Measurements from ENCODE around the gene NDUFAF2. TPM values are rescaled to one million over a fixed set of nuclear protein-coding genes. Genes with fewer than 3 reads are reported as not detected.

Gene NDUFAF2
- total RNA-seq, 1 donor from 2014 or later: 33.8 TPM

DNA sequence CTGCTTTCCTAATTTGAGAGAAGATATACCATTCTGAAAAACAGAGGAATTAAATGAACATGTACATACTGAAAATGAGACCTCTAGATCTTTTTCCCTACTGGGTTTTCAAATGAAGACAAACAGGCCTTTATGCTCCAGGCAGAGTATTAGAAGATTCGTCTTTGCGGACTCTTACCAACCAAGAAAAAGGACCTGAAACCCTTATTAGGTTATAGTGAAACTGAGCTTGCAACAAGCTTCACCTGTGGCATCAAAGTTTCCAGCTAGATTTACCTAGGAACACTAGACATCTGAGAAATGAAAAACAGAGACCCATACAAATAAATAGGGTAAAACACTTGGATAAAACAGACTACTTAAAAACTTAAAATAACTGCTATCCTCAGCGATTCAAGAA lies 171.0 kb downstream of the NDUFAF2 start:
- Mint-ChIP-seq H3K36me3 (ENCODE audit: low read depth) (peaks cover 4% of the 10 kb centered on the region), H3K4me3 (no peak overlapping the region), H3K27me3 (ENCODE audit: insufficient read depth) (no peaks in the 10 kb centered on the region), H3K9me3 (peaks cover 23% of the 10 kb centered on the region), H3K27ac (no peak overlapping the region), H3K4me1 (ENCODE audit: low read depth) (peaks cover 6% of the 10 kb centered on the region)
- no peak for DNase-seq (ENCODE audit: low spot score)
- intact Hi-C loops (cut with micrococcal nuclease): no loop called here

DNA sequence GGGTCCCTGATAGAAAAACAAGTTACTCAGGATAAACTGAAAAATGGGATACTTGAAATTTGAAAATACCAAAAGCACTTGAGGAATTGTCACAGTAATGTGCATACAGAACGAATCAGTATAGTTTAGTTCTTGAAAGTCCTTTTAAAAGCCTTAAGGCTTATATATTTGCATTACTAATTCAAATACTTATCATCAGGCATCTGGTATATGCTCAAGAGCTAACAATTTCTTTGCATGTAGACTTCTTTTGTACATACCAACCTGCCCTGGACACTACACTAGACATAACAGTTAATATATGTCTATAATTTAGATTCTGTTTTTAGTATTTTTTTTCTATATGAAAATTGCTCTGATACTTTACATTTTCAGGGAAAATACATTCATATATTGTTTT lies 174.1 kb downstream of the NDUFAF2 start:
- Mint-ChIP-seq H3K9me3 (peaks cover 5% of the 10 kb centered on the region), H3K4me3 (no peak overlapping the region), H3K27ac (no peak overlapping the region), H3K27me3 (ENCODE audit: insufficient read depth) (no peaks in the 10 kb centered on the region), H3K36me3 (ENCODE audit: low read depth) (no peaks in the 10 kb centered on the region), H3K4me1 (ENCODE audit: low read depth) (no peaks in the 10 kb centered on the region)
- DNase-seq (ENCODE audit: low spot score): no peak
- intact Hi-C loops (cut with micrococcal nuclease): no loop called here

- DNase-seq (ENCODE audit: low spot score): no peak
- H3K27me3 Mint-ChIP-seq (ENCODE audit: insufficient read depth): no peaks in the 10 kb centered on the region
- H3K36me3 Mint-ChIP-seq (ENCODE audit: low read depth): no peaks in the 10 kb centered on the region
- no peak overlapping the region for H3K27ac Mint-ChIP-seq
- no peak overlapping the region for H3K4me3 Mint-ChIP-seq
- H3K9me3 Mint-ChIP-seq: no peaks in the 10 kb centered on the region
- no peaks in the 10 kb centered on the region for H3K4me1 Mint-ChIP-seq (ENCODE audit: low read depth)
- intact Hi-C loops (cut with micrococcal nuclease): no loop called here
Observed at GRCh38 chr5:61120534-61120933, 175.5 kb downstream of the NDUFAF2 start.

- Mint-ChIP-seq H3K36me3 (ENCODE audit: low read depth) (no peaks in the 10 kb centered on the region), H3K4me1 (ENCODE audit: low read depth) (no peaks in the 10 kb centered on the region), H3K9me3 (no peaks in the 10 kb centered on the region), H3K27ac (no peak overlapping the region), H3K4me3 (no peak overlapping the region), H3K27me3 (ENCODE audit: insufficient read depth) (no peaks in the 10 kb centered on the region)
- no peak for DNase-seq (ENCODE audit: low spot score)
- intact Hi-C loops (cut with micrococcal nuclease): no loop called here
Observed at GRCh38 chr5:61123145-61123544, 178.1 kb downstream of the NDUFAF2 start.

DNA sequence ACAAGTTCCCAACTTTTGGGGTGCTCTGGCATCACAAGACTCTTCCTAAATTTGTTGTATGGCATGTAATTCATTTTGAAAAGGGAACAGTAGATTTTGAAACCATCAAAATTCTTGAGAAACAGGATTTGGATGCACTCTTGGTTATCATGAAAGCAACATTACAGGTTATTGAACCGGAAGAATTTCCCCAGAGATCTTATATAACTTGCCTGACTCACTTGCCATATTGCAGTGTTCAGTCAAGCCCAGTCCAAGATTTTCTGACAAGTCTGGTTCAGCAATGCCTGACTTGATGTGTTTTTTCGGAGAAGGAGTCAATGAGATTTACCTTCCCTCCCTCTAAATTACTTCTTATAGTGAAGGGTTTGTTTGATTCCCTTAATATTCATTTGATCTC lies 185.3 kb downstream of the NDUFAF2 start:
- no peak for DNase-seq (ENCODE audit: low spot score)
- no peaks in the 10 kb centered on the region for H3K36me3 Mint-ChIP-seq (ENCODE audit: low read depth)
- H3K27me3 Mint-ChIP-seq (ENCODE audit: insufficient read depth): no peaks in the 10 kb centered on the region
- no peaks in the 10 kb centered on the region for H3K9me3 Mint-ChIP-seq
- H3K4me1 Mint-ChIP-seq (ENCODE audit: low read depth): no peaks in the 10 kb centered on the region
- no peak overlapping the region for H3K4me3 Mint-ChIP-seq
- H3K27ac Mint-ChIP-seq: no peak overlapping the region
- intact Hi-C loops (cut with micrococcal nuclease): no loop called here

DNA sequence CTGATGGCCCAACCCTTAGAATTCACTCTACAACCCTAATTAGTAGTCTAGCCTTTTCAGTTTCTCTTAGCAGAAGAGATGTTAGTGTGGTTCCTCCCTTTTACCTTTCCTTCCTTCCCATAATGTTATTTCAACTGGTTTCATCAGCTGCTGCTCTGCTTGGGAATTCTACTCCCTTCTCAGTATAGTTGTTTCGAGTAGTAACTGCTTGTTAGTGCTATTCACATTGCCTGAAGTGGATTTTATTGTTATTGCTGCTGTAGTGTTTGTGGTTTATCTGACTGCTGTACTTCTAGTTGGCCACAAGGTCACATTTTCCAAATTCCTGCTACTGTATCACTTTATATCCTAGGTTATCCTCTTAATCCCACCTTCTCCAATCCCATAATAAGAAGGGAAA lies 187.6 kb downstream of the NDUFAF2 start:
- intact Hi-C loops (cut with micrococcal nuclease): no loop called here
- Mint-ChIP-seq H3K4me3 (no peak overlapping the region), H3K36me3 (ENCODE audit: low read depth) (no peaks in the 10 kb centered on the region), H3K27ac (no peak overlapping the region), H3K27me3 (ENCODE audit: insufficient read depth) (no peaks in the 10 kb centered on the region), H3K4me1 (ENCODE audit: low read depth) (no peaks in the 10 kb centered on the region), H3K9me3 (no peaks in the 10 kb centered on the region)
- no peak for DNase-seq (ENCODE audit: low spot score)

DNA sequence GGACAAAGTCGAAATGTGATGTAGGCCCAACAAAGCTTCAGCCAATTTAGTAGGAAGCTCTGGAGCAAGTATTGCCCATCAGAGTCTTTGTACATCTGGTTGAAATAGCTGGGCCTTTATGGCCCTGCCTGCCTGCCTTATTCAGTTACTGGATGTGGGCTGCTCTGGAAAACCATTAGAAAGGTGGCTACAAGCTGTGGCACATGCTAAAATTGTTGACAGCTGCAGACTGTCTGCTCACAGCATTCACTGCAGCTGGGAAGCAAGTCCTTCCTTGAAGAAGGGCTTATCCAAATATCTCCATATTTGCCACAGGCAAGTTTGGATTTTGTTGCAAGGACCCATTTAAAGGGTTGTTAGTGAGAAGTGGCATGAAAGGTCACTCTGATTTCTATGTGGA lies 192.8 kb downstream of the NDUFAF2 start:
- Mint-ChIP-seq H3K36me3 (ENCODE audit: low read depth) (no peaks in the 10 kb centered on the region), H3K27me3 (ENCODE audit: insufficient read depth) (no peaks in the 10 kb centered on the region), H3K4me3 (no peak overlapping the region), H3K9me3 (no peaks in the 10 kb centered on the region), H3K4me1 (ENCODE audit: low read depth) (no peaks in the 10 kb centered on the region), H3K27ac (no peak overlapping the region)
- no peak for DNase-seq (ENCODE audit: low spot score)
- intact Hi-C loops (cut with micrococcal nuclease): no loop called here

DNA sequence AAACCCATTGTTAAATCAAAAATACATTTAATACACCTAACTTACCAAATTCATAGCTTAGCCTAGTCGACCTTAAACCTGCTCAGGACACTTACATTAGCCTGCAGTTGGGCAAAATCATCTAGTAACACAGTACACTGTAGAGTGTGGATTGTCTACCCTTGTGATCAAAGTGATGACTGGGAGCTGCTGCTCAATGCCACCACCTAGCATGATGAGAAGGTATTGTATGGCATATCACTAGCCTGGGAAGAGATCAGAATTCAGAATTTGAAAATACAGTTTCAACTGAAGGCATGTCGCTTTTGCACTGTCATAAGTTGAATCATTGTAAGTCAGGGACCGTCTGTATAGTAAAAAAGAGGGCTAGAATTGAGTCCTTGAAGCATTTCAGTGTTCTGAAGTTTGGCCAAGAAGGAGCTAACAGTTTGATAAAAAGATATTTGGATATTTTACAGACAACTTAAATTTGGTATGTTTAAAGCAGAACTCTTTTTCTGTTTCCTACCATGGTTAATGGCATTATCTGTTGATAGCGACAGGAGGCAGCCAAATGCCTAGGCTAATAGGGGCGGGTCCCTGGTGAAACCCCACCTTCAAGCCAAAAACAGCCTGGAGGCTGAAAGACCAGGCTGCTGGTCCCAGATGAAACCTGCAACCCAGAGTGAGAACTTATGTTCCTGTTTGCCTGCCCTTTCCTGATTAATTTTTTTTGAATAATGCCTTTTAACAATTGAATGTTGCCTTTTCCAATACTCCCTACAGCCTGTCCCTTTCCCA lies 194.3 kb downstream of the NDUFAF2 start:
- intact Hi-C loops (cut with micrococcal nuclease): no loop called here

DNA sequence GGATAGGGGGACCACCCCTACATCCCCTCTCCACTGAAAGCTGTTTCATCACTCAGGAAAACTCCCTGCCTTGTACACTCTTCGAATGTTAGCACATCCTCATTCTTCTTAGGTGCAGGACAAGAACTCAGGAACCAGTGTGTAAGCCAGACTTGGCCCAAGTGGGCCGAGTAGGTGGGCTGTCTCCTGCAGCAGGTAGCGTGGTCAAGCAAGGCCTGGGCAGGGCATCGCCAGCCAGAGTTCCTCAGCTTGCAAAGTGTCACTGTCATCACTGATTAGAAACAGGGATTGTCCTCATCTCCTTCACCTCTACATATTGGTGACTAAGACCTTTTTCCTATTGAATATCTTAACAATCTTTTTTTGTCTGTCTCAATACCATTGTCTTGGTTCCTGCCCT lies 194.9 kb downstream of the NDUFAF2 start:
- H3K4me1 Mint-ChIP-seq (ENCODE audit: low read depth): no peaks in the 10 kb centered on the region
- H3K27me3 Mint-ChIP-seq (ENCODE audit: insufficient read depth): no peaks in the 10 kb centered on the region
- no peak overlapping the region for H3K27ac Mint-ChIP-seq
- H3K4me3 Mint-ChIP-seq: no peak overlapping the region
- intact Hi-C loops (cut with micrococcal nuclease): no loop called here
- H3K9me3 Mint-ChIP-seq: no peaks in the 10 kb centered on the region
- no peaks in the 10 kb centered on the region for H3K36me3 Mint-ChIP-seq (ENCODE audit: low read depth)
- no peak for DNase-seq (ENCODE audit: low spot score)

More for the DNA sequence above, 194.3 kb downstream of the NDUFAF2 start:
- Mint-ChIP-seq H3K9me3 (no peaks in the 10 kb centered on the region), H3K36me3 (ENCODE audit: low read depth) (no peaks in the 10 kb centered on the region), H3K4me1 (ENCODE audit: low read depth) (no peaks in the 10 kb centered on the region), H3K27ac (no peak overlapping the region), H3K27me3 (ENCODE audit: insufficient read depth) (no peaks in the 10 kb centered on the region), H3K4me3 (no peak overlapping the region)
- no peak for DNase-seq (ENCODE audit: low spot score)

- H3K27ac Mint-ChIP-seq: no peak overlapping the region
- H3K27me3 Mint-ChIP-seq (ENCODE audit: insufficient read depth): no peaks in the 10 kb centered on the region
Observed at GRCh38 chr5:61141801-61142200, 196.8 kb downstream of the NDUFAF2 start.

GRCh38 chr5:61142391-61142790 lies 197.4 kb downstream of the NDUFAF2 start:
- DNase-seq (ENCODE audit: low spot score): no peak
- no peak overlapping the region for H3K4me3 Mint-ChIP-seq
- no peaks in the 10 kb centered on the region for H3K4me1 Mint-ChIP-seq (ENCODE audit: low read depth)
- H3K9me3 Mint-ChIP-seq: no peaks in the 10 kb centered on the region
- no peaks in the 10 kb centered on the region for H3K27me3 Mint-ChIP-seq (ENCODE audit: insufficient read depth)
- H3K27ac Mint-ChIP-seq: no peak overlapping the region
- intact Hi-C loops (cut with micrococcal nuclease): no loop called here
- no peaks in the 10 kb centered on the region for H3K36me3 Mint-ChIP-seq (ENCODE audit: low read depth)

More at GRCh38 chr5:61141801-61142200, 196.8 kb downstream of the NDUFAF2 start:
- DNase-seq (ENCODE audit: low spot score): no peak
- Mint-ChIP-seq H3K36me3 (ENCODE audit: low read depth) (no peaks in the 10 kb centered on the region), H3K9me3 (no peaks in the 10 kb centered on the region), H3K4me3 (no peak overlapping the region), H3K4me1 (ENCODE audit: low read depth) (no peaks in the 10 kb centered on the region)
- intact Hi-C loops (cut with micrococcal nuclease): no loop called here

- Mint-ChIP-seq H3K4me1 (ENCODE audit: low read depth) (no peaks in the 10 kb centered on the region), H3K36me3 (ENCODE audit: low read depth) (no peaks in the 10 kb centered on the region), H3K27me3 (ENCODE audit: insufficient read depth) (no peaks in the 10 kb centered on the region), H3K27ac (no peak overlapping the region), H3K9me3 (peaks cover under 1% of the 10 kb centered on the region), H3K4me3 (no peak overlapping the region)
- no peak for DNase-seq (ENCODE audit: low spot score)
- intact Hi-C loops (cut with micrococcal nuclease): no loop called here
Observed at GRCh38 chr5:61142811-61143210, 197.8 kb downstream of the NDUFAF2 start.

- peaks cover 7% of the 10 kb centered on the region for H3K9me3 Mint-ChIP-seq
- no peaks in the 10 kb centered on the region for H3K27me3 Mint-ChIP-seq (ENCODE audit: insufficient read depth)
- no peaks in the 10 kb centered on the region for H3K4me1 Mint-ChIP-seq (ENCODE audit: low read depth)
- intact Hi-C loops (cut with micrococcal nuclease): no loop called here
- no peak for DNase-seq (ENCODE audit: low spot score)
- no peak overlapping the region for H3K27ac Mint-ChIP-seq
- H3K36me3 Mint-ChIP-seq (ENCODE audit: low read depth): peaks cover 3% of the 10 kb centered on the region
- no peak overlapping the region for H3K4me3 Mint-ChIP-seq
Observed at GRCh38 chr5:61148515-61148914, 203.5 kb downstream of the NDUFAF2 start.

DNA sequence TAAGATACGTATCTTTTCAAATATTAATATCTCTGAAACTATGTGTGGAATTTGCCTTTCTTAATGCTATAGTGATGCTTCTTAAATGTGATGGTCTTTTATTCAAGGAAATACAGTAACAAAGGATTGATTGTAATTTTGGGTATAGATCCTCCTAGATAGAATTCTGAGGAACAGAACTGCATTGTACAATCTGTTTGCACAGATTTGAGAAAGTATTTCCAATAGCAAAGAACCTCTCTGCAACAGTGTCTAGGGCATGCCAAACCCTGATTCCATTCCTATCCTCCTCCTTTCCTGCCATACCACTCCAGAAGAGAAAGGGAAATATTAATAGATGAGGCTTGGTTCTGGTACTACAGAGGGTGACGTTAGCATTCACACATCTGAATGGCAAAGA lies 206.9 kb downstream of the NDUFAF2 start:
- Mint-ChIP-seq H3K4me1 (ENCODE audit: low read depth) (no peaks in the 10 kb centered on the region), H3K36me3 (ENCODE audit: low read depth) (peaks cover 23% of the 10 kb centered on the region), H3K27ac (no peak overlapping the region), H3K9me3 (peaks cover 9% of the 10 kb centered on the region), H3K27me3 (ENCODE audit: insufficient read depth) (no peaks in the 10 kb centered on the region), H3K4me3 (no peak overlapping the region)
- no peak for DNase-seq (ENCODE audit: low spot score)
- intact Hi-C loops (cut with micrococcal nuclease): no loop called here
